ENCODE data around the gene MYCL. TPM values are rescaled to one million over a fixed set of nuclear protein-coding genes. Genes with fewer than 3 reads are reported as not detected.
A peak's percentile ranks its signal among the peaks of the same experiment; 100 is the strongest.

Gene MYCL
- total RNA-seq, 1 donor from 2014 or later: 0.44 TPM

GRCh38 chr1:39933956-39934941 is 32.5 kb upstream of the MYCL start:
- peak overlapping the region; percentile 23 for H3K27ac ChIP-seq (replicated peaks)
- intact Hi-C loops (cut with micrococcal nuclease): no loop called here
- peaks cover 4% of the 10 kb centered on the region for H3K9me3 ChIP-seq (replicated peaks)

GRCh38 chr1:39928809-39929587 is 27.3 kb upstream of the MYCL start:
- Histone ChIP-seq H3K4me1 (peaks cover 16% of the 10 kb centered on the region), H3K4me3 (no peak overlapping the region), H3K27me3 (ENCODE audit: low read depth) (no peaks in the 10 kb centered on the region), H3K27ac (replicated peaks) (no peak overlapping the region), H3K9me3 (replicated peaks) (no peaks in the 10 kb centered on the region), H3K36me3 (no peaks in the 10 kb centered on the region)
- DNase-seq: no peak
- intact Hi-C loops (cut with micrococcal nuclease): no loop called here
- TF ChIP-seq CTCF (IDR thresholded peaks at IDR 0.05; ENCODE audit: borderline replicate concordance): no peak

More at GRCh38 chr1:39933956-39934941, 32.5 kb upstream of the MYCL start:
- no peak overlapping the region for H3K4me3 ChIP-seq
- peak; percentile 57 for DNase-seq
- H3K4me1 ChIP-seq: no peaks in the 10 kb centered on the region
- peaks cover 5% of the 10 kb centered on the region for H3K27me3 ChIP-seq (ENCODE audit: low read depth)
- TF ChIP-seq CTCF (IDR thresholded peaks at IDR 0.05; ENCODE audit: borderline replicate concordance): no peak
- H3K36me3 ChIP-seq: no peaks in the 10 kb centered on the region

- no peak overlapping the region for H3K27ac ChIP-seq (replicated peaks)
- no peaks in the 10 kb centered on the region for H3K9me3 ChIP-seq (replicated peaks)
- H3K27me3 ChIP-seq (ENCODE audit: low read depth): peaks cover 9% of the 10 kb centered on the region
- H3K4me1 ChIP-seq: peaks cover 16% of the 10 kb centered on the region
- no peaks in the 10 kb centered on the region for H3K36me3 ChIP-seq
- no peak overlapping the region for H3K4me3 ChIP-seq
- intact Hi-C loops (cut with micrococcal nuclease): no loop called here
- TF ChIP-seq CTCF (IDR thresholded peaks at IDR 0.05; ENCODE audit: borderline replicate concordance): no peak
- no peak for DNase-seq
Measured at GRCh38 chr1:39927538-39927937, 25.8 kb upstream of the MYCL start.

GRCh38 chr1:39926820-39927219 is 25.1 kb upstream of the MYCL start:
- H3K9me3 ChIP-seq (replicated peaks): no peaks in the 10 kb centered on the region
- no peak for TF ChIP-seq CTCF (IDR thresholded peaks at IDR 0.05; ENCODE audit: borderline replicate concordance)
- peaks cover 20% of the 10 kb centered on the region for H3K4me1 ChIP-seq
- no peak for DNase-seq
- H3K4me3 ChIP-seq: no peak overlapping the region
- intact Hi-C loops (cut with micrococcal nuclease): no loop called here
- peak overlapping the region; percentile 18 for H3K27ac ChIP-seq (replicated peaks)
- H3K27me3 ChIP-seq (ENCODE audit: low read depth): peaks cover 16% of the 10 kb centered on the region
- no peaks in the 10 kb centered on the region for H3K36me3 ChIP-seq

GRCh38 chr1:39926343-39926793 is 24.7 kb upstream of the MYCL start:
- Histone ChIP-seq H3K4me3 (no peak overlapping the region), H3K9me3 (replicated peaks) (no peaks in the 10 kb centered on the region), H3K27me3 (ENCODE audit: low read depth) (peaks cover 21% of the 10 kb centered on the region), H3K4me1 (peaks cover 20% of the 10 kb centered on the region), H3K36me3 (no peaks in the 10 kb centered on the region), H3K27ac (replicated peaks) (peak overlapping the region; percentile 18)
- TF ChIP-seq CTCF (IDR thresholded peaks at IDR 0.05; ENCODE audit: borderline replicate concordance): no peak
- no peak for DNase-seq
- intact Hi-C loops (cut with micrococcal nuclease): no loop called here
